GM21529 (cell line): ENCODE results near the gene NOL4L.
"Not testable (repeated sequence)": the region's sequence is repeated elsewhere in the genome, so short reads cannot be mapped to it uniquely, and the experiment has no call there.

Experiments used
- ATAC-seq: cut with Tn5 transposase; IDR thresholded peaks from one replicate; pipeline ENCODE4 v1.9.1; 2021; ENCODE audit not compliant: unreplicated experiment

NOL4L gene

GRCh38 chr20:32597714-32598113 is 12.6 kb upstream of the NOL4L start:
- ATAC-seq: no peak

- no peak for ATAC-seq
These were observed 11.6 kb upstream of the NOL4L start for GRCh38 chr20:32596681-32597252.

GRCh38 chr20:32595143-32595542 is 10.0 kb upstream of the NOL4L start:
- ATAC-seq: no peak

GRCh38 chr20:32594669-32595068 is 9.5 kb upstream of the NOL4L start:
- ATAC-seq: not testable (repeated sequence)

- ATAC-seq: no peak
These were observed 9.1 kb upstream of the NOL4L start for GRCh38 chr20:32594204-32594603.

- ATAC-seq: not testable (repeated sequence)
These were observed 7.5 kb upstream of the NOL4L start for GRCh38 chr20:32592616-32593015.

GRCh38 chr20:32592022-32592421 is 6.9 kb upstream of the NOL4L start:
- ATAC-seq: no peak

- ATAC-seq: no peak
These were observed 4.6 kb upstream of the NOL4L start for GRCh38 chr20:32589769-32590168.

- ATAC-seq: no peak
These were observed 4.1 kb upstream of the NOL4L start for GRCh38 chr20:32589256-32589655.

GRCh38 chr20:32588040-32588439 is 2.9 kb upstream of the NOL4L start:
- no peak for ATAC-seq

- ATAC-seq: no peak
These were observed 1.2 kb upstream of the NOL4L start for GRCh38 chr20:32586291-32586690.

- ATAC-seq: no peak
These were observed 524 bp upstream of the NOL4L start for GRCh38 chr20:32585586-32586127.

GRCh38 chr20:32583581-32584070 is 1.5 kb downstream of the NOL4L start:
- no peak for ATAC-seq

- no peak for ATAC-seq
These were observed 2.2 kb downstream of the NOL4L start for GRCh38 chr20:32582659-32583580.

- no peak for ATAC-seq
These were observed 3.1 kb downstream of the NOL4L start for GRCh38 chr20:32581839-32582658.

- ATAC-seq: no peak
These were observed 3.9 kb downstream of the NOL4L start for GRCh38 chr20:32580970-32581838.

GRCh38 chr20:32580219-32580969 is 4.7 kb downstream of the NOL4L start:
- no peak for ATAC-seq

GRCh38 chr20:32578840-32579390 is 6.2 kb downstream of the NOL4L start:
- ATAC-seq: no peak

GRCh38 chr20:32578062-32578461 is 7.1 kb downstream of the NOL4L start:
- ATAC-seq: not testable (repeated sequence)
